ENCODE data around the gene CTTN. TPM values are rescaled to one million over a fixed set of nuclear protein-coding genes. Genes with fewer than 3 reads are reported as not detected.

CTTN gene
- total RNA-seq, 1 experiment from 2014 or later = 224 TPM

DNA sequence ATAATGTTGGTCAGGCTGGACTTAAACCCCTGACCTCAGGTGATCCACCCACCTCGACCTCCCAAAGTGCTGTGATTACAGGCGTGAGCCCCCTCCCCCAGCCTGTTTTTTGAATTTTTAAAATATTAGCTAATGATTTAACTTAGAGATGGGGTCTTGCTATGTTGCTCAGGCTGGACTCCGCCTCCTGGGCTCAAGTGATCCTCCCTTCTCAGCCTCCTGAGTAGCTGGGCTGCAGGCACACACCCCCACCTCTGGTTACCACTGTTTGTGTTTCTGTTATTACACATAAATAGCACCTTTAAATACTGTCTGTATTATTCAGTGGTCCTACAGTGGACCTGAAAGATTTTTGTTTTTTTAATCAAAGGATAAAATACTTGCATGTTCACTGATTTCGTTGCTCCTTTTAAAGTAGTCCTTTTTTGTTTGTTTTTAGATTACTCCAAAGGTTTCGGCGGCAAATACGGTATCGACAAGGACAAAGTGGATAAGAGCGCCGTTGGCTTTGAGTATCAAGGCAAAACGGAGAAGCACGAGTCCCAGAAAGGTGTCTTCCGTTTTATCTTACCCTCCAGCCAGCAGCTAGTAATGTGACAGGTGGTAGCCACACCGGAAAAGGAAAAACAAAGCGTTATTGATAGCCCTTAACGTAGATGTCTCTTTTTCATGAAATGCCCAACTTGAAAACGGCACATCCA is 21.1 kb downstream of the CTTN start:
- Histone ChIP-seq H3K9ac (ENCODE audit: extremely low read depth, insufficient read length, low read length) (no peak overlapping the region), H3K56ac (ENCODE audit: insufficient read length, low read depth, low read length) (no peak overlapping the region), H2AFZ (ENCODE audit: low read length) (no peak overlapping the region), H3K4ac (ENCODE audit: low read depth, low read length) (no peak overlapping the region), H2BK5ac (ENCODE audit: insufficient read length, low read length) (no peak overlapping the region), H3K27me3 (ENCODE audit: insufficient read depth, low read length) (no peaks in the 10 kb centered on the region), H3K27ac (ENCODE audit: insufficient read length, low read depth, low read length) (no peak overlapping the region), H2AK5ac (ENCODE audit: insufficient read length, low read length) (no peak overlapping the region), H3T11ph (ENCODE audit: low read length) (no peak overlapping the region), H2BK120ac (ENCODE audit: low read depth, low read length, poor library complexity, severe bottlenecking) (no peak overlapping the region), H4K20me1 (ENCODE audit: control insufficient read depth, insufficient read depth, insufficient read length) (no peaks in the 10 kb centered on the region), H3K79me1 (ENCODE audit: insufficient read depth, low read depth, low read length, poor library complexity, severe bottlenecking) (no peaks in the 10 kb centered on the region), H3K4me2 (ENCODE audit: insufficient read depth, insufficient read length, low read length) (no peak overlapping the region), H3K23ac (ENCODE audit: insufficient read length, low read depth, low read length) (no peak overlapping the region), H2BK15ac (ENCODE audit: low read depth, low read length) (no peak overlapping the region), H3K18ac (ENCODE audit: insufficient read length, low read depth, low read length) (no peak overlapping the region), H2BK20ac (ENCODE audit: low read depth, low read length, poor library complexity, severe bottlenecking) (no peak overlapping the region), H3K79me2 (ENCODE audit: insufficient read depth, low read length) (no peaks in the 10 kb centered on the region), H3K14ac (ENCODE audit: insufficient read depth, low read length) (no peak overlapping the region), H2BK12ac (ENCODE audit: insufficient read length, low read depth, low read length) (no peak overlapping the region), H3K23me2 (ENCODE audit: insufficient read length, low read depth, low read length, poor library complexity, severe bottlenecking) (no peaks in the 10 kb centered on the region), H4K91ac (ENCODE audit: insufficient read length, low read depth, low read length) (no peak overlapping the region), H4K5ac (ENCODE audit: insufficient read length, low read depth, low read length) (no peak overlapping the region), H3K9me3 (ENCODE audit: control insufficient read depth, low read depth, low read length) (no peaks in the 10 kb centered on the region), H4K8ac (replicated peaks; ENCODE audit: insufficient read length, low read depth, low read length) (no peak overlapping the region), H3K4me1 (ENCODE audit: insufficient read depth, low read length) (no peaks in the 10 kb centered on the region)
- Mint-ChIP-seq H3K27me3 (ENCODE audit: low read depth) (no peaks in the 10 kb centered on the region), H3K4me1 (peaks cover 13 to 14% of the 10 kb centered on the region in 2 experiments), H3K36me3 (ENCODE audit: insufficient read depth in 1 of 3, low read depth in 3 of 3) (peaks cover 65 to 92% (median 92%) of the 10 kb centered on the region in 3 experiments), H3K9me3 (no peaks in the 10 kb centered on the region), H3K27ac (no peak overlapping the region), H3K4me3 (no peak overlapping the region)
- DNase-seq = no peak
- no CpG with 5 or more reads among the region's 17 CpGs for WGBS (ENCODE audit: extremely low coverage, insufficient read length, low lambda C conversion rate)
- TF ChIP-seq, protein P1, sequence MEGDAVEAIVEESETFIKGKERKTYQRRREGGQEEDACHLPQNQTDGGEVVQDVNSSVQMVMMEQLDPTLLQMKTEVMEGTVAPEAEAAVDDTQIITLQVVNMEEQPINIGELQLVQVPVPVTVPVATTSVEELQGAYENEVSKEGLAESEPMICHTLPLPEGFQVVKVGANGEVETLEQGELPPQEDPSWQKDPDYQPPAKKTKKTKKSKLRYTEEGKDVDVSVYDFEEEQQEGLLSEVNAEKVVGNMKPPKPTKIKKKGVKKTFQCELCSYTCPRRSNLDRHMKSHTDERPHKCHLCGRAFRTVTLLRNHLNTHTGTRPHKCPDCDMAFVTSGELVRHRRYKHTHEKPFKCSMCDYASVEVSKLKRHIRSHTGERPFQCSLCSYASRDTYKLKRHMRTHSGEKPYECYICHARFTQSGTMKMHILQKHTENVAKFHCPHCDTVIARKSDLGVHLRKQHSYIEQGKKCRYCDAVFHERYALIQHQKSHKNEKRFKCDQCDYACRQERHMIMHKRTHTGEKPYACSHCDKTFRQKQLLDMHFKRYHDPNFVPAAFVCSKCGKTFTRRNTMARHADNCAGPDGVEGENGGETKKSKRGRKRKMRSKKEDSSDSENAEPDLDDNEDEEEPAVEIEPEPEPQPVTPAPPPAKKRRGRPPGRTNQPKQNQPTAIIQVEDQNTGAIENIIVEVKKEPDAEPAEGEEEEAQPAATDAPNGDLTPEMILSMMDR (conservative IDR thresholded peaks at IDR 0.05) = no peak

Data from H9 (cell line).